Measurements from ENCODE around the gene BHLHE40.

The BHLHE40 gene

GRCh38 chr3:5022187-5022965 is 43.1 kb downstream of the BHLHE40 start:
- no peak for DNase-seq

- no peak for DNase-seq
Measured at GRCh38 chr3:5022966-5023776, 43.9 kb downstream of the BHLHE40 start.

GRCh38 chr3:5023777-5024346 is 44.6 kb downstream of the BHLHE40 start:
- no peak for DNase-seq

DNA sequence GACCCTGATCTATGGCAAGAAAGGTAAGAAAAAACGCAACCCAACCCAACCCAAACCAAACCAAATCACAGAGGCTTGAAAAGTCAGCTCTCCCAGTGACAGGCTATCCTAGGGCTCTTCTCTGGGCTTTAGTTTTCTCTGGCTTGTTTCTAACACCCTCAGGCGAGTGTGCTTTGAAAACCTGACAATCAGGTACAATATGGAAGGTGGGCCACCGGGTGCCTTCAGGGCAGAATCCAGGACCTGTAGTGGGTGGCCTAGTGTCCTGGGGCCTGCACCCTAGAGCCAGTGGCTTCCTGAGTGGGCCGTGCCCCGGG is 46.8 kb downstream of the BHLHE40 start:
- DNase-seq, result no peak

- no peak for DNase-seq
Measured at GRCh38 chr3:5029715-5030114, 50.5 kb downstream of the BHLHE40 start.

GRCh38 chr3:5030152-5030551 is 50.9 kb downstream of the BHLHE40 start:
- no peak for DNase-seq

DNA sequence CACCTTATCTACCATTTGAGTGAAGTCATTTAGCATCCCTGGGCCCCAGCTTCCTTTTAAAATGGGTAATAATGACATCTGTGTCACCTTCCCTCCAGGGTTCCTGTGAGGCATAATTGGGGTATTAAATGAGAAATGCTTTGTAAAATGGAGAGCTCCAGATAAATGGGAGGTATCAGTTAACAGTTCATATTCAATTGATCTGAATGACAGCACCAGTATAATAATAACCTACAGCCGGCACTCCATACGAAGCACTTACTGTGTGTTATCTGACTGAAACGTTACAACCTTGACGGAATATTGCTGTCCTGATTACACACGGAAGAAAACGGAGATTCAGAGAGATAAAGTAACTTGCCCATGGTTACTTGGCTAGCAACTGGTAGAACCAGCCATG is 53.6 kb downstream of the BHLHE40 start:
- no peak for DNase-seq

Data from activated CD8-positive, alpha-beta memory T cell treated with anti-CD3 and anti-CD28 coated beads, Interleukin-2, amount 50 U/mL, for 4 hours (primary cell).